ENCODE measurements around the gene HEXIM2.

HEXIM2 gene

DNA sequence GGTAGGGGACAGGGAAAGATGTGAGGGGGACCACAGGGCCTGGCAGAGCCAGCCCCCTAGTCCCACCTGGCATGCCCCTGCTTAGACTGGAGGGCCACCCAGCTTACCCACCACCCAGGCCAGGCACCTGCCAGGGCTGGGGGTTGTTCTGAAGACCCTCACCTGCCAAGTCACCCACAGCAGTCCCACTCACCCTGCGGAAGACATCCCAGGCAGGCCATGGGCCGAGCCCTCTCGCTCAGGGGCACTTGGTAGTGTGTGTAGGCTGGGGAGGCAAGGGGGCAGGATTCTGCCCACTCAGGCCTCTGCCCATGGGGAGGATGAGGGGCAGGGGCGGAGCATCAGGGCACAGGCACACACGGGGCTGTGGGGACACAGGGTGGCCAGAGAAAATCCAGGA, 33.3 kb upstream of the HEXIM2 start:
- DNase-seq (ENCODE audit: low read depth) = no peak
- TF ChIP-seq, protein P1, sequence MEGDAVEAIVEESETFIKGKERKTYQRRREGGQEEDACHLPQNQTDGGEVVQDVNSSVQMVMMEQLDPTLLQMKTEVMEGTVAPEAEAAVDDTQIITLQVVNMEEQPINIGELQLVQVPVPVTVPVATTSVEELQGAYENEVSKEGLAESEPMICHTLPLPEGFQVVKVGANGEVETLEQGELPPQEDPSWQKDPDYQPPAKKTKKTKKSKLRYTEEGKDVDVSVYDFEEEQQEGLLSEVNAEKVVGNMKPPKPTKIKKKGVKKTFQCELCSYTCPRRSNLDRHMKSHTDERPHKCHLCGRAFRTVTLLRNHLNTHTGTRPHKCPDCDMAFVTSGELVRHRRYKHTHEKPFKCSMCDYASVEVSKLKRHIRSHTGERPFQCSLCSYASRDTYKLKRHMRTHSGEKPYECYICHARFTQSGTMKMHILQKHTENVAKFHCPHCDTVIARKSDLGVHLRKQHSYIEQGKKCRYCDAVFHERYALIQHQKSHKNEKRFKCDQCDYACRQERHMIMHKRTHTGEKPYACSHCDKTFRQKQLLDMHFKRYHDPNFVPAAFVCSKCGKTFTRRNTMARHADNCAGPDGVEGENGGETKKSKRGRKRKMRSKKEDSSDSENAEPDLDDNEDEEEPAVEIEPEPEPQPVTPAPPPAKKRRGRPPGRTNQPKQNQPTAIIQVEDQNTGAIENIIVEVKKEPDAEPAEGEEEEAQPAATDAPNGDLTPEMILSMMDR (IDR thresholded peaks at IDR 0.05; ENCODE audit: insufficient read depth, low read depth, low read length, missing control alignments) = no peak
- H3K4me3 ChIP-seq (ENCODE audit: low read depth, low read length) = no peak overlapping the region

- H3K4me3 ChIP-seq (ENCODE audit: low read depth, low read length) = no peak overlapping the region
- TF ChIP-seq, protein P1 (IDR thresholded peaks at IDR 0.05; ENCODE audit: insufficient read depth, low read depth, low read length, missing control alignments) = no peak
- no peak for DNase-seq (ENCODE audit: low read depth)
Observed at GRCh38 chr17:45128989-45129388, 32.7 kb upstream of the HEXIM2 start.

GRCh38 chr17:45129426-45129939, 32.2 kb upstream of the HEXIM2 start:
- H3K4me3 ChIP-seq (ENCODE audit: low read depth, low read length) = no peak overlapping the region
- no peak for DNase-seq (ENCODE audit: low read depth)
- TF ChIP-seq, protein P1 (IDR thresholded peaks at IDR 0.05; ENCODE audit: insufficient read depth, low read depth, low read length, missing control alignments) = no peak

DNA sequence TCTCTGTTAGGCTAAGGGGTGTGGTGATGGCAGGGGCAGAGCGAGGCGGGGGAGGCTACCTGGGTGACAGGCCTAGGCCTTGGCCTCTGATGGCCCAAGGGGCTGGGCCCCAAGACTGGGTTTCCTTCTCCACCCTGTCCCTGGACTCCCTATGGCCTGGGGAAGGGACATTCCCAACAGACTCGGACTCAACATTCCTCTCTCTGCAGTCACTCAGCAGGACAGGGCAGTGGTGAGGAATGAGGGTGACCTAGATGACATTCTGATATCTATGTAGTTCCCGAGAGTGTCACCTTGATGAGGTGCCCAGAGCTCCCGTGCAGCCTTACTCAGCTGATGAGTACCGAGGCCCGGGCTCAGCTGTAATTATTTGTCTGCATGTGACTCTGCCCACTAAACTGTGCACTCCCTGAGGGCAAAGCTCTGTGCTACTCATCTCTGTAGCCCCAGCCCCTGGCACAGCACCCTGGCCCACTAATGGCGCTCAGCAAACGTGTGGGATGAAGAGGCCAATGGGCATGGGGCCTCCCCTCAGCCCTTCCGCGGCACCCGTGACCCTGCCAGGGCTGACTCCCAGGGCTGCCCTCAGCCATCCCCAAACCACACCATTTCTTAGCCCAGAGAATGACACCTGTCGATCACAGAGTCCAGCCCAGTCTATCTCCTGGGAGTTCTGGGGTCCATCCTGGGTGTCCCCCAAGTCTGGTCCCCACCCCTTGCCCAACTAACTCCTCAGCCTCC, 31.6 kb upstream of the HEXIM2 start:
- TF ChIP-seq, protein P1 (IDR thresholded peaks at IDR 0.05; ENCODE audit: insufficient read depth, low read depth, low read length, missing control alignments) = no peak
- no peak overlapping the region for H3K4me3 ChIP-seq (ENCODE audit: low read depth, low read length)
- DNase-seq (ENCODE audit: low read depth) = no peak

DNA sequence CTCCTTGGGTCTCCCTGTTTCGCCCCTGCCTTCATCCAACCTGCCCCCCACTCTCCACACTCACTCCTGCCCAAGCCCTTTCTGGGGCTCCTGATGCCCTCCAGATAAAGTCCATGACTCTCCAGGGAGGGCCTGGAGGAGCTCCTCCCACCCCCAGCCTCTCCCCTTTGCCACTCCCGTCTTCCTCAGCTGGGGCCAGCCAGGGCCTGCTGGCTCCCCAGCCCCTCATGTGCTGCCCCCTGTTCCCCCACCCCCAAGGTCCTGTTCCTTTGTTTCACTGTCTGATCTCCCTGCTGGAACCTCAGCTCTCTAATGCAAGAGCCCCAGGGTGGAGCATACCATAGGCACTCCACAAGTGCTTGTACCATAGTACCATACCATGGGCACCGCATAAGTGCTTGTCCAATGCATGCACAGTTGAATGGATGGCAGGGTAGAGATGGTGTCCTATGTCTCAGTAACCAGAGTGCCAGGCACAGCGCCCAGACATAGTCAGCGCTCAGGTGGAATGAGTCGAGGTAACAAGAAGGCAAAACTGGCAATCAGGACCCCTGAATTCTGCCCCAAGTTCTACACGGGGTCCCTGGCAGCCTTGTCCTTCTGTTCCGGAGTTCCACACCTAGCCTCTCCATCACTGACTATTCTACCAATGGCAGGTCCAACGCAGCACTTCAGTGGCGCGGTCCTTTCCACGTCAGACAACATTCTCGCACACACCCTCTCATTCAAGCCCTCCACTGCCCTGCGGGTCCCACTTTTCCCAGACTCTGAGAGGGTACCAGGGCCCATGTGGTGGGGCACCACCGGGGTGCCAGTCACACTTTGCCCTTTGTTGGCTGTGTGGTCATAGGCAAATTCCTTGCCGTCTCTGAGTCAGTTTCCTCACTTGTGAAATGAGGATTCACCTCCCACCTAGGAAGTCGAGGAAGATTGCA, 30.7 kb upstream of the HEXIM2 start:
- no peak overlapping the region for H3K4me3 ChIP-seq (ENCODE audit: low read depth, low read length)
- DNase-seq (ENCODE audit: low read depth) = no peak
- TF ChIP-seq, protein P1 (IDR thresholded peaks at IDR 0.05; ENCODE audit: insufficient read depth, low read depth, low read length, missing control alignments) = no peak

GRCh38 chr17:45131616-45132319, 29.9 kb upstream of the HEXIM2 start:
- peak; percentile 42 for DNase-seq (ENCODE audit: low read depth)
- peak overlapping the region; percentile 55 for H3K4me3 ChIP-seq (ENCODE audit: low read depth, low read length)
- TF ChIP-seq, protein P1 (IDR thresholded peaks at IDR 0.05; ENCODE audit: insufficient read depth, low read depth, low read length, missing control alignments) = peak; percentile 75
